ENCODE results near the gene SLC38A9.

Gene SLC38A9

GRCh38 chr5:55638051-55638450, 74.1 kb downstream of the SLC38A9 start:
- Mint-ChIP-seq H3K9me3 (no peaks in the 10 kb centered on the region), H3K27me3 (no peaks in the 10 kb centered on the region), H3K36me3 (peaks cover 24% of the 10 kb centered on the region), H3K4me1 (peaks cover 15% of the 10 kb centered on the region), H3K4me3 (no peak overlapping the region), H3K27ac (no peak overlapping the region)

GRCh38 chr5:55636683-55637082, 75.4 kb downstream of the SLC38A9 start:
- no peak overlapping the region for H3K27ac Mint-ChIP-seq
- no peaks in the 10 kb centered on the region for H3K27me3 Mint-ChIP-seq
- H3K4me3 Mint-ChIP-seq = no peak overlapping the region
- peaks cover 15% of the 10 kb centered on the region for H3K4me1 Mint-ChIP-seq
- H3K9me3 Mint-ChIP-seq = no peaks in the 10 kb centered on the region
- H3K36me3 Mint-ChIP-seq = peaks cover 15% of the 10 kb centered on the region

GRCh38 chr5:55636177-55636576, 75.9 kb downstream of the SLC38A9 start:
- H3K9me3 Mint-ChIP-seq = no peaks in the 10 kb centered on the region
- peaks cover 15% of the 10 kb centered on the region for H3K4me1 Mint-ChIP-seq
- H3K27me3 Mint-ChIP-seq = no peaks in the 10 kb centered on the region
- no peak overlapping the region for H3K4me3 Mint-ChIP-seq
- no peak overlapping the region for H3K27ac Mint-ChIP-seq
- H3K36me3 Mint-ChIP-seq = peaks cover 11% of the 10 kb centered on the region

- Mint-ChIP-seq H3K36me3 (peaks cover 10% of the 10 kb centered on the region), H3K27ac (no peak overlapping the region), H3K4me1 (peaks cover 15% of the 10 kb centered on the region), H3K27me3 (no peaks in the 10 kb centered on the region), H3K4me3 (no peak overlapping the region), H3K9me3 (no peaks in the 10 kb centered on the region)
Observed at GRCh38 chr5:55634866-55635265, 77.3 kb downstream of the SLC38A9 start.

- Mint-ChIP-seq H3K4me3 (peak overlapping the region; percentile 33), H3K27me3 (no peaks in the 10 kb centered on the region), H3K9me3 (no peaks in the 10 kb centered on the region), H3K27ac (peak overlapping the region; percentile 86), H3K36me3 (peaks cover 10% of the 10 kb centered on the region), H3K4me1 (peaks cover 15% of the 10 kb centered on the region)
Observed at GRCh38 chr5:55634209-55634805, 77.8 kb downstream of the SLC38A9 start.

GRCh38 chr5:55633574-55634208, 78.4 kb downstream of the SLC38A9 start:
- Mint-ChIP-seq H3K4me3 (peak overlapping the region; percentile 33), H3K27ac (peak overlapping the region; percentile 86), H3K4me1 (peaks cover 14% of the 10 kb centered on the region), H3K9me3 (no peaks in the 10 kb centered on the region), H3K36me3 (peaks cover 9% of the 10 kb centered on the region), H3K27me3 (no peaks in the 10 kb centered on the region)

GRCh38 chr5:55629815-55630214, 82.3 kb downstream of the SLC38A9 start:
- Mint-ChIP-seq H3K4me3 (no peak overlapping the region), H3K9me3 (no peaks in the 10 kb centered on the region), H3K27me3 (no peaks in the 10 kb centered on the region), H3K36me3 (peaks cover 8% of the 10 kb centered on the region), H3K27ac (no peak overlapping the region), H3K4me1 (peaks cover 9% of the 10 kb centered on the region)

- H3K27me3 Mint-ChIP-seq = no peaks in the 10 kb centered on the region
- H3K27ac Mint-ChIP-seq = no peak overlapping the region
- no peaks in the 10 kb centered on the region for H3K9me3 Mint-ChIP-seq
- no peak overlapping the region for H3K4me3 Mint-ChIP-seq
- H3K4me1 Mint-ChIP-seq = no peaks in the 10 kb centered on the region
- H3K36me3 Mint-ChIP-seq = peaks cover 3% of the 10 kb centered on the region
Observed at GRCh38 chr5:55626790-55627189, 85.3 kb downstream of the SLC38A9 start.

GRCh38 chr5:55625913-55626312, 86.2 kb downstream of the SLC38A9 start:
- Mint-ChIP-seq H3K4me1 (no peaks in the 10 kb centered on the region), H3K9me3 (no peaks in the 10 kb centered on the region), H3K27me3 (no peaks in the 10 kb centered on the region), H3K27ac (no peak overlapping the region), H3K36me3 (peaks cover 3% of the 10 kb centered on the region), H3K4me3 (no peak overlapping the region)

GRCh38 chr5:55625589-55625909, 86.6 kb downstream of the SLC38A9 start:
- no peaks in the 10 kb centered on the region for H3K9me3 Mint-ChIP-seq
- H3K27me3 Mint-ChIP-seq = no peaks in the 10 kb centered on the region
- no peak overlapping the region for H3K4me3 Mint-ChIP-seq
- no peaks in the 10 kb centered on the region for H3K4me1 Mint-ChIP-seq
- H3K36me3 Mint-ChIP-seq = peaks cover 3% of the 10 kb centered on the region
- no peak overlapping the region for H3K27ac Mint-ChIP-seq

GRCh38 chr5:55624841-55625588, 87.1 kb downstream of the SLC38A9 start:
- no peaks in the 10 kb centered on the region for H3K9me3 Mint-ChIP-seq
- H3K4me3 Mint-ChIP-seq = no peak overlapping the region
- no peak overlapping the region for H3K27ac Mint-ChIP-seq
- no peaks in the 10 kb centered on the region for H3K4me1 Mint-ChIP-seq
- peaks cover 3% of the 10 kb centered on the region for H3K36me3 Mint-ChIP-seq
- no peaks in the 10 kb centered on the region for H3K27me3 Mint-ChIP-seq

- Mint-ChIP-seq H3K27me3 (no peaks in the 10 kb centered on the region), H3K9me3 (no peaks in the 10 kb centered on the region), H3K27ac (no peak overlapping the region), H3K4me1 (no peaks in the 10 kb centered on the region), H3K36me3 (peaks cover 3% of the 10 kb centered on the region), H3K4me3 (no peak overlapping the region)
Observed at GRCh38 chr5:55623789-55624188, 88.3 kb downstream of the SLC38A9 start.

- Mint-ChIP-seq H3K36me3 (peaks cover 3% of the 10 kb centered on the region), H3K27ac (no peak overlapping the region), H3K9me3 (no peaks in the 10 kb centered on the region), H3K4me1 (no peaks in the 10 kb centered on the region), H3K4me3 (no peak overlapping the region), H3K27me3 (no peaks in the 10 kb centered on the region)
Observed at GRCh38 chr5:55622460-55622859, 89.7 kb downstream of the SLC38A9 start.

- no peak overlapping the region for H3K27ac Mint-ChIP-seq
- H3K9me3 Mint-ChIP-seq = no peaks in the 10 kb centered on the region
- no peaks in the 10 kb centered on the region for H3K4me1 Mint-ChIP-seq
- H3K4me3 Mint-ChIP-seq = no peak overlapping the region
- no peaks in the 10 kb centered on the region for H3K27me3 Mint-ChIP-seq
- H3K36me3 Mint-ChIP-seq = peaks cover 1% of the 10 kb centered on the region
Observed at GRCh38 chr5:55621229-55621628, 90.9 kb downstream of the SLC38A9 start.

GRCh38 chr5:55620766-55621160, 91.4 kb downstream of the SLC38A9 start:
- Mint-ChIP-seq H3K4me1 (no peaks in the 10 kb centered on the region), H3K9me3 (no peaks in the 10 kb centered on the region), H3K36me3 (peaks cover 1% of the 10 kb centered on the region), H3K27ac (no peak overlapping the region), H3K27me3 (no peaks in the 10 kb centered on the region), H3K4me3 (no peak overlapping the region)

GRCh38 chr5:55620009-55620765, 91.9 kb downstream of the SLC38A9 start:
- Mint-ChIP-seq H3K27ac (no peak overlapping the region), H3K4me3 (no peak overlapping the region), H3K36me3 (peaks cover 1% of the 10 kb centered on the region), H3K9me3 (no peaks in the 10 kb centered on the region), H3K4me1 (no peaks in the 10 kb centered on the region), H3K27me3 (no peaks in the 10 kb centered on the region)

All from activated naive CD4-positive, alpha-beta T cell treated with anti-CD3 and anti-CD28 coated beads, Interleukin-2, amount 50 U/mL, for 24 hours (primary cell).